ENCODE data around the gene YIF1A. TPM values are rescaled to one million over a fixed set of nuclear protein-coding genes. Genes with fewer than 3 reads are reported as not detected.

Gene YIF1A
- total and polyA plus RNA-seq, 2 experiments from 2014 or later: 222 to 259 TPM

GRCh38 chr11:66326261-66327111, 37.5 kb upstream of the YIF1A start:
- Histone ChIP-seq H3F3A (ENCODE audit: insufficient read depth) (peaks cover 56% of the 10 kb centered on the region), H3K9me3 (ENCODE audit: low read depth) (no peaks in the 10 kb centered on the region), H3K36me3 (ENCODE audit: low read depth) (no peaks in the 10 kb centered on the region; the same call in 1 of the 2 replicates), H3K27me3 (replicated peaks; ENCODE audit: insufficient read depth) (no peaks in the 10 kb centered on the region), H3K4me3 (0 out of 2 replicates have a peak overlapping the region, but pooled peaks have one; percentile 9), H3K79me2 (ENCODE audit: insufficient read depth) (no peaks in the 10 kb centered on the region), H3K9ac (peak overlapping the region; percentile 76), H2AFZ (no peak overlapping the region), H3K4me1 (ENCODE audit: insufficient read depth) (peaks cover 57% of the 10 kb centered on the region), H3K27ac (peak overlapping the region; percentile 95), H4K20me1 (ENCODE audit: insufficient read depth) (no peaks in the 10 kb centered on the region), H3K9me2 (ENCODE audit: insufficient read depth) (no peaks in the 10 kb centered on the region), H3K4me2 (ENCODE audit: unreplicated experiment) (peak overlapping the region; percentile 68)
- WGBS, 2 experiments (ENCODE audit: low coverage in 1 of 2, low lambda C conversion rate in 2 of 2, missing lambda C conversion rate in 2 of 2): 2% methylated on average over 13 to 14 of the region's 21 CpGs
- in situ Hi-C loops (cut with MboI): no loop called here
- TF ChIP-seq EZH2 (IDR thresholded peaks at IDR 0.05; ENCODE audit: insufficient read depth, poor library complexity, severe bottlenecking) (no peak), EZH2phosphoT487 (IDR thresholded peaks at IDR 0.05; ENCODE audit: insufficient read depth, low read depth) (no peak)
- peak; percentile 81 for DNase-seq

GRCh38 chr11:66325263-66325671, 36.3 kb upstream of the YIF1A start:
- Histone ChIP-seq H3K4me1 (ENCODE audit: insufficient read depth) (peaks cover 57% of the 10 kb centered on the region), H3K9me3 (ENCODE audit: low read depth) (no peaks in the 10 kb centered on the region), H3K4me2 (ENCODE audit: unreplicated experiment) (no peak overlapping the region), H3K9me2 (ENCODE audit: insufficient read depth) (no peaks in the 10 kb centered on the region), H4K20me1 (ENCODE audit: insufficient read depth) (no peaks in the 10 kb centered on the region), H2AFZ (no peak overlapping the region), H3K27ac (peak overlapping the region; percentile 73), H3F3A (ENCODE audit: insufficient read depth) (peaks cover 46% of the 10 kb centered on the region), H3K27me3 (replicated peaks; ENCODE audit: insufficient read depth) (no peaks in the 10 kb centered on the region), H3K9ac (0 out of 2 replicates have a peak overlapping the region, but pooled peaks have one; percentile 44), H3K4me3 (no peak overlapping the region), H3K36me3 (ENCODE audit: low read depth) (no peaks in the 10 kb centered on the region), H3K79me2 (ENCODE audit: insufficient read depth) (no peaks in the 10 kb centered on the region)
- no peak for TF ChIP-seq EZH2phosphoT487 (IDR thresholded peaks at IDR 0.05; ENCODE audit: insufficient read depth, low read depth)
- in situ Hi-C loops (cut with MboI): no loop called here
- WGBS, 2 experiments (ENCODE audit: low coverage in 1 of 2, low lambda C conversion rate in 2 of 2, missing lambda C conversion rate in 2 of 2): 56 to 57% methylated on average over 8 of the region's 8 CpGs
- DNase-seq: peak; percentile 38

GRCh38 chr11:66324664-66325063, 35.7 kb upstream of the YIF1A start:
- Histone ChIP-seq H3K9me2 (ENCODE audit: insufficient read depth) (no peaks in the 10 kb centered on the region), H3K4me2 (ENCODE audit: unreplicated experiment) (no peak overlapping the region), H4K20me1 (ENCODE audit: insufficient read depth) (no peaks in the 10 kb centered on the region), H3K9ac (peak overlapping the region; percentile 44), H3K9me3 (ENCODE audit: low read depth) (no peaks in the 10 kb centered on the region), H2AFZ (0 out of 2 replicates have a peak overlapping the region, but pooled peaks have one; percentile 33), H3K36me3 (ENCODE audit: low read depth) (no peaks in the 10 kb centered on the region), H3K27ac (peak overlapping the region; percentile 73), H3K79me2 (ENCODE audit: insufficient read depth) (no peaks in the 10 kb centered on the region), H3K4me3 (no peak overlapping the region), H3K4me1 (ENCODE audit: insufficient read depth) (peaks cover 57% of the 10 kb centered on the region), H3K27me3 (replicated peaks; ENCODE audit: insufficient read depth) (no peaks in the 10 kb centered on the region), H3F3A (ENCODE audit: insufficient read depth) (peaks cover 40% of the 10 kb centered on the region)
- in situ Hi-C loops (cut with MboI): no loop called here
- peak; percentile 77 for DNase-seq
- TF ChIP-seq EZH2 (IDR thresholded peaks at IDR 0.05; ENCODE audit: insufficient read depth, poor library complexity, severe bottlenecking) (no peak), EZH2phosphoT487 (IDR thresholded peaks at IDR 0.05; ENCODE audit: insufficient read depth, low read depth) (no peak)
- WGBS, 2 experiments (ENCODE audit: low coverage in 1 of 2, low lambda C conversion rate in 2 of 2, missing lambda C conversion rate in 2 of 2): 1 to 7% methylated on average over 10 of the region's 10 CpGs

- Histone ChIP-seq H3K36me3 (ENCODE audit: low read depth) (no peaks in the 10 kb centered on the region), H3K9me3 (ENCODE audit: low read depth) (no peaks in the 10 kb centered on the region), H3F3A (ENCODE audit: insufficient read depth) (peaks cover 36% of the 10 kb centered on the region), H3K4me2 (ENCODE audit: unreplicated experiment) (no peak overlapping the region), H4K20me1 (ENCODE audit: insufficient read depth) (no peaks in the 10 kb centered on the region), H3K9ac (no peak overlapping the region), H3K4me3 (no peak overlapping the region), H2AFZ (no peak overlapping the region), H3K27ac (no peak overlapping the region), H3K27me3 (replicated peaks; ENCODE audit: insufficient read depth) (no peaks in the 10 kb centered on the region), H3K9me2 (ENCODE audit: insufficient read depth) (no peaks in the 10 kb centered on the region), H3K4me1 (ENCODE audit: insufficient read depth) (peaks cover 57% of the 10 kb centered on the region), H3K79me2 (ENCODE audit: insufficient read depth) (no peaks in the 10 kb centered on the region)
- 100% methylated on average over 1 of the region's 1 CpG for WGBS, 2 experiments (ENCODE audit: low coverage in 1 of 2, low lambda C conversion rate in 2 of 2, missing lambda C conversion rate in 2 of 2)
- in situ Hi-C loops (cut with MboI): no loop called here
- TF ChIP-seq EZH2phosphoT487 (IDR thresholded peaks at IDR 0.05; ENCODE audit: insufficient read depth, low read depth) (no peak), EZH2 (IDR thresholded peaks at IDR 0.05; ENCODE audit: insufficient read depth, poor library complexity, severe bottlenecking) (no peak)
- DNase-seq: no peak
Observed at GRCh38 chr11:66323684-66324083, 34.7 kb upstream of the YIF1A start.
